GM13977 (cell line): Measurements from ENCODE around the gene CECR2.
"Not testable (repeated sequence)": the region's sequence is repeated elsewhere in the genome, so short reads cannot be mapped to it uniquely, and the experiment has no call there.

Experiments used
- DNase-seq: peaks from one replicate; pipeline ENCODE4 v3.0.0; 2012; ENCODE audit warnings: low spot score
- CTCF ChIP-seq: IDR thresholded peaks from 2 replicates; pipeline ENCODE4 v1.5.1; 2012; ENCODE audit warnings: mild to moderate bottlenecking, control low read depth; ENCODE audit not compliant: insufficient read depth; ENCODE audit errors: extremely low read depth, missing control alignments
- in situ Hi-C: fragments of 300-500 bp; cut with MboI; formaldehyde crosslinking; loops from one replicate; pipeline ENCODE4 v1.12.0; 2022; ENCODE audit warnings: low sequenced_read_pairs, low pct_unique_long_range_greater_than_20kb, mixed read lengths, inconsistent platforms; ENCODE audit not compliant: unreplicated experiment

Gene CECR2

GRCh38 chr22:17423616-17424015 lies 54.4 kb downstream of the CECR2 start:
- in situ Hi-C loops = no loop called here
- DNase-seq = no peak
- TF ChIP-seq CTCF = no peak

- in situ Hi-C loops = not testable (repeated sequence)
These were observed 58.3 kb downstream of the CECR2 start for GRCh38 chr22:17427528-17427927.

GRCh38 chr22:17429516-17429915 lies 60.3 kb downstream of the CECR2 start:
- DNase-seq = no peak
- in situ Hi-C loops = no loop called here
- TF ChIP-seq CTCF = no peak

More at GRCh38 chr22:17427528-17427927, 58.3 kb downstream of the CECR2 start:
- DNase-seq = not testable (repeated sequence)

DNA sequence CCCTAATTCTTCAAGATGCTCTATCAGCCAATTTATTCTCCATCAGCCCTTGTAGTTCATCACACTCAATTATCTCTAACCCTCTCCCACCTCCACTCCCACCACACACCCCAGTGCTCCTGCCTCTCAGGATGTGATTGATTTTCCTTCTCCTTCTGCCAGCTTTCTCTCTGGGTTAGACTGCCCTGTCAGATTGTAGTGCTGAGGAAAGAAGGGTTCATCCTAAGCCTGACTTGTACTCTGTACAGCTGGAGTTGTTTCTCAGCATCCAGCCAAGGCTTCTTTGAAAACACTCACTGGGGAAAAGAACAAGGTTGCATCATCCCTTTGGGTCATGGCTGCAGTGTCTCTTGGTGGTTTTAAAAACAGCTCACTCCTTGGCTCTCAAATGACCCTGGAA lies 61.2 kb downstream of the CECR2 start:
- DNase-seq = no peak
- in situ Hi-C loops = no loop called here
- no peak for TF ChIP-seq CTCF

- no peak for DNase-seq
- TF ChIP-seq CTCF = no peak
- in situ Hi-C loops = no loop called here
These were observed 61.9 kb downstream of the CECR2 start for GRCh38 chr22:17431179-17431578.

DNA sequence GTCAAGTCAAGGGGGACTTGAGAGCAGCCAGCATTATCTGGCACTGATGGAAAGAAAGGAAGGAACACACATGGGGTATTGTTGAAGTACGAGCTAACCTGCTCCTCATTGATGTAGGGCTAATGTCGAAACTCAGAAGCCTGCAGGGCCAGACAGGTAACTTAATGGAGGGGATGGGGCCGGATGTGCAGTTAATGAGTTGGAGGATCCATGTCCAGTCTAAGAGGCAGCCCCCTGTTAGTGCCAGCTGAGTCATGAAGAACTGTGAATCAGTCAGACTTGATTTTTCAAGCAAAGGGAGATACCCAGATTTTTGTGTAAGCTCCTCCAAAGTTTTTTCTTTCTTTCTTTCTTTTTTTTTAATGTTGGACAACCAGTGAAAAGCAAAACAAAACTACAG lies 65.6 kb downstream of the CECR2 start:
- DNase-seq = no peak
- TF ChIP-seq CTCF = no peak
- in situ Hi-C loops = no loop called here

- in situ Hi-C loops = no loop called here
- no peak for DNase-seq
- no peak for TF ChIP-seq CTCF
These were observed 66.1 kb downstream of the CECR2 start for GRCh38 chr22:17435375-17435774.
